Sigmoid colon (tissue), 4 donors: ENCODE results near the gene CACNA2D3.

Experiments used
- CTCF ChIP-seq, 4 experiments: fragments of 450-650 bp in 3 of 4; fragments of 200-600 bp in 1 of 4; IDR thresholded peaks; one replicate each; pipeline ENCODE4 v1.5.1; 2016 to 2019; ENCODE audit warnings: antibody characterized with exemption in 4 of 4, mild to moderate bottlenecking in 3 of 4, moderate library complexity in 2 of 4
- EP300 ChIP-seq, 4 donors: sonication (generic); formaldehyde crosslinking; IDR thresholded peaks; one replicate each; pipeline ENCODE4 v1.6.1; 2017; ENCODE audit warnings: antibody characterized with exemption in 4 of 4
- POLR2AphosphoS5 ChIP-seq, 4 donors: sonication (generic); formaldehyde crosslinking; IDR thresholded peaks; one replicate each; pipeline ENCODE4 v1.6.1; 2017; ENCODE audit warnings: antibody characterized with exemption in 4 of 4

- TF ChIP-seq CTCF (IDR thresholded peaks at IDR 0.05), result no peak
- TF ChIP-seq POLR2AphosphoS5 (IDR thresholded peaks at IDR 0.05), result no peak
- no peak for TF ChIP-seq EP300 (IDR thresholded peaks at IDR 0.05)
Observed at GRCh38 chr3:54537506-54537905, 415.2 kb downstream of the CACNA2D3 start.
